Esophagus muscularis mucosa (tissue), 4 donors: ENCODE results near the gene CAMTA1. TPM values are rescaled to one million over a fixed set of nuclear protein-coding genes. Genes with fewer than 3 reads are reported as not detected.
A peak's percentile ranks its signal among the peaks of the same experiment; 100 is the strongest.

ENCODE experiments used
- DNase-seq: peaks from one replicate; pipeline ENCODE4 v3.0.0-alpha.2; 2017; ENCODE audit errors: extremely low spot score
- H3K27ac ChIP-seq, 4 donors: fragments of 200-600 bp; sonication (generic); replicated peaks in 1 of 4; 1 replicate in 3 of 4; 2 replicates in 1 of 4; pipeline ENCODE4 v1.5.1; 2016 to 2019; ENCODE audit warnings: mild to moderate bottlenecking in 1 of 4
- H3K27me3 ChIP-seq, 4 donors: fragments of 200-600 bp; sonication (generic); one replicate each; pipeline versions ENCODE4 v1.5.1 to v1.6.0; 2016 to 2019
- H3K36me3 ChIP-seq, 4 donors: fragments of 200-600 bp; sonication (generic); one replicate each; pipeline ENCODE4 v1.5.1; 2016 to 2019
- H3K4me1 ChIP-seq, 4 donors: fragments of 200-600 bp; sonication (generic); one replicate each; pipeline ENCODE4 v1.5.1; 2016 to 2019
- H3K4me3 ChIP-seq, 4 donors: fragments of 200-600 bp; sonication (generic); 1 replicate in 2 of 4; 2 replicates in 2 of 4; pipeline ENCODE4 v1.5.1; 2016 to 2019; ENCODE audit warnings: mild to moderate bottlenecking in 4 of 4, moderate library complexity in 1 of 4
- H3K9me3 ChIP-seq, 4 donors: fragments of 200-600 bp; sonication (generic); 1 replicate in 3 of 4; 2 replicates in 1 of 4; pipeline ENCODE4 v1.5.1; 2016 to 2019
- CTCF ChIP-seq, 3 experiments: fragments of 200-600 bp in 2 of 3; fragments of 450-650 bp in 1 of 3; sonication (generic) in 2 of 3; IDR thresholded peaks; one replicate each; pipeline ENCODE4 v1.5.1; 2017 to 2019; ENCODE audit warnings: antibody characterized with exemption in 3 of 3, mild to moderate bottlenecking in 2 of 3, moderate library complexity in 1 of 3
- EP300 ChIP-seq: sonication (generic); formaldehyde crosslinking; IDR thresholded peaks from one replicate; pipeline ENCODE4 v1.6.1; 2017; ENCODE audit warnings: antibody characterized with exemption
- POLR2A ChIP-seq: fragments of 450-650 bp; IDR thresholded peaks from one replicate; pipeline ENCODE4 v1.6.1; 2017; ENCODE audit warnings: antibody characterized with exemption, moderate library complexity, mild to moderate bottlenecking, low read depth
- POLR2AphosphoS5 ChIP-seq, 2 donors: sonication (generic); formaldehyde crosslinking; IDR thresholded peaks; one replicate each; pipeline ENCODE4 v1.6.1; 2017; ENCODE audit warnings: antibody characterized with exemption in 2 of 2
- WGBS: methylation state at CpG from one replicate; pipeline ENCODE4 v1.1.5; 2018; 5-methylcytosine and 5-hydroxymethylcytosine counted together
- intact Hi-C: fragments of 100-400 bp; cut with DNase I; formaldehyde crosslinking; loops from one replicate; pipeline ENCODE4 v1.15.1; 2023
- total RNA-seq, 4 donors: library from RNA; depleted of rRNA; stranded (reverse); fragments of >200 nt; gene quantifications; one replicate each; pipeline versions ENCODE4 v1.1.0 to v1.2.1, GENCODE V29; 2016

The CAMTA1 gene
- total RNA-seq, 4 donors from 2014 or later, result 109 to 226 (median 139) TPM

- intact Hi-C loops, result no loop called here
- TF ChIP-seq POLR2AphosphoS5 (IDR thresholded peaks at IDR 0.05), result no peak
- no peak for TF ChIP-seq POLR2A
- TF ChIP-seq EP300, result no peak
- no peak for TF ChIP-seq CTCF (IDR thresholded peaks at IDR 0.05)
- Histone ChIP-seq H3K36me3 (no peaks in the 10 kb centered on the region), H3K4me1 (peaks cover 24 to 36% (median 33%) of the 10 kb centered on the region in 4 donors), H3K27me3 (no peaks in the 10 kb centered on the region), H3K4me3 (no peak overlapping the region), H3K9me3 (no peaks in the 10 kb centered on the region), H3K27ac (peak overlapping the region; percentile 44 to 71 (median 48))
- peak; percentile 88 for DNase-seq
- 38% methylated on average over 9 of the region's 13 CpGs for WGBS
These were observed 604.1 kb downstream of the CAMTA1 start for GRCh38 chr1:7389201-7389905.

GRCh38 chr1:7389906-7390603 lies 604.8 kb downstream of the CAMTA1 start:
- peak; percentile 85 for DNase-seq
- peak overlapping the region; percentile 44 to 71 (median 48) for H3K27ac ChIP-seq
- 88% methylated on average over 5 of the region's 15 CpGs for WGBS

GRCh38 chr1:7390604-7391000 lies 605.3 kb downstream of the CAMTA1 start:
- H3K4me3 ChIP-seq, result no peak overlapping the region
- peaks cover 0 to 8% (median 3%) of the 10 kb centered on the region in 4 donors for H3K9me3 ChIP-seq
- WGBS, result 100% methylated on average over 7 of the region's 7 CpGs
- H3K4me1 ChIP-seq, result peaks cover 24 to 36% (median 33%) of the 10 kb centered on the region in 4 donors
- peak; percentile 55 for DNase-seq
- intact Hi-C loops, result no loop called here
- H3K27me3 ChIP-seq, result no peaks in the 10 kb centered on the region
- H3K36me3 ChIP-seq, result no peaks in the 10 kb centered on the region
- TF ChIP-seq POLR2AphosphoS5 (IDR thresholded peaks at IDR 0.05), result no peak
- no peak overlapping the region for H3K27ac ChIP-seq

More at GRCh38 chr1:7389906-7390603, 604.8 kb downstream of the CAMTA1 start:
- Histone ChIP-seq H3K4me1 (peaks cover 24 to 36% (median 33%) of the 10 kb centered on the region in 4 donors), H3K27me3 (no peaks in the 10 kb centered on the region), H3K36me3 (no peaks in the 10 kb centered on the region), H3K4me3 (no peak overlapping the region), H3K9me3 (peaks cover 0 to 3% (median under 1%) of the 10 kb centered on the region in 4 donors)
- TF ChIP-seq POLR2AphosphoS5 (IDR thresholded peaks at IDR 0.05) (no peak), POLR2A (no peak)
- intact Hi-C loops, result no loop called here

- DNase-seq, result no peak
- H3K36me3 ChIP-seq, result no peaks in the 10 kb centered on the region
- H3K4me3 ChIP-seq, result no peak overlapping the region
- peaks cover 20 to 22% (median 21%) of the 10 kb centered on the region in 4 donors for H3K4me1 ChIP-seq
- H3K27ac ChIP-seq, result no peak overlapping the region
- no peak for TF ChIP-seq POLR2AphosphoS5 (IDR thresholded peaks at IDR 0.05)
- TF ChIP-seq EP300, result no peak
- no peak for TF ChIP-seq POLR2A
- TF ChIP-seq CTCF (IDR thresholded peaks at IDR 0.05), result no peak
- H3K27me3 ChIP-seq, result no peaks in the 10 kb centered on the region
- peaks cover 0 to 13% (median 9%) of the 10 kb centered on the region in 4 donors for H3K9me3 ChIP-seq
- intact Hi-C loops, result no loop called here
- 94% methylated on average over 1 of the region's 1 CpG for WGBS
These were observed 607.9 kb downstream of the CAMTA1 start for GRCh38 chr1:7393136-7393535.

- Histone ChIP-seq H3K4me1 (peaks cover 0 to 3% (median under 1%) of the 10 kb centered on the region in 4 donors), H3K9me3 (peaks cover 0 to 25% (median 9%) of the 10 kb centered on the region in 4 donors), H3K4me3 (no peak overlapping the region), H3K27me3 (no peaks in the 10 kb centered on the region), H3K36me3 (no peaks in the 10 kb centered on the region), H3K27ac (no peak overlapping the region)
- intact Hi-C loops, result no loop called here
- TF ChIP-seq POLR2AphosphoS5 (IDR thresholded peaks at IDR 0.05) (no peak), CTCF (IDR thresholded peaks at IDR 0.05) (no peak), POLR2A (no peak), EP300 (no peak)
- no peak for DNase-seq
- WGBS, result 100% methylated on average over 1 of the region's 1 CpG
These were observed 610.0 kb downstream of the CAMTA1 start for GRCh38 chr1:7395251-7395650.
